H1 (cell line): Measurements from ENCODE around the gene R3HDM2.
"Not testable (repeated sequence)": the region's sequence is repeated elsewhere in the genome, so short reads cannot be mapped to it uniquely, and the experiment has no call there.

Source experiments
- CBX5 ChIP-seq: fragments of 300-800, 300-1000 bp; sonication (generic); IDR thresholded peaks from 2 replicates; pipeline ENCODE4 v1.7.1; 2016; ENCODE audit warnings: antibody characterized with exemption, low read length, low read depth
- CHD1 ChIP-seq: IDR thresholded peaks from 2 replicates; pipeline ENCODE4 v1.6.1; 2012; ENCODE audit warnings: low read depth, low read length, improper control_type of control experiment
- CHD2 ChIP-seq: IDR thresholded peaks from 2 replicates; pipeline ENCODE4 v1.6.1; 2012; ENCODE audit warnings: low read length, improper control_type of control experiment
- CTCF ChIP-seq, 3 experiments: IDR thresholded peaks; 1 replicate in 2 of 3; 2 replicates in 1 of 3; pipeline versions ENCODE4 v1.5.1 to v1.6.1; 2011; ENCODE audit warnings: low read length in 3 of 3, mild to moderate bottlenecking in 3 of 3, inconsistent platforms in 2 of 3, low read depth in 1 of 3, moderate library complexity in 1 of 3; ENCODE audit not compliant: insufficient read depth in 1 of 3; ENCODE audit errors: control extremely low read depth in 1 of 3
- EP300 ChIP-seq, 2 experiments: IDR thresholded peaks; 1 replicate in 1 of 2; 2 replicates in 1 of 2; pipeline ENCODE4 v1.6.1; 2011 to 2012; ENCODE audit warnings: low read depth in 2 of 2, low read length in 2 of 2, mild to moderate bottlenecking in 2 of 2, borderline replicate concordance in 1 of 2, inconsistent platforms in 1 of 2, moderate library complexity in 1 of 2
- EZH2 ChIP-seq: fragments of 200-600 bp; sonication (generic); IDR thresholded peaks from 2 replicates; pipeline ENCODE4 v1.7.1; 2012; ENCODE audit warnings: low read depth, mild to moderate bottlenecking, moderate library complexity, low read length, inconsistent platforms; ENCODE audit not compliant: severe bottlenecking
- MAFK ChIP-seq: IDR thresholded peaks from 2 replicates; pipeline ENCODE4 v1.6.1; 2012; ENCODE audit warnings: low read depth, mild to moderate bottlenecking, improper control_type of control experiment, low read length
- POLR2A ChIP-seq, 2 experiments: IDR thresholded peaks; 1 replicate in 1 of 2; 2 replicates in 1 of 2; pipeline ENCODE4 v1.6.1; 2011; ENCODE audit warnings: low read depth in 2 of 2, low read length in 2 of 2, mild to moderate bottlenecking in 2 of 2; ENCODE audit errors: control extremely low read depth in 1 of 2
- RNF2 ChIP-seq: fragments of 200-900, 300-1000 bp; sonication (generic); IDR thresholded peaks from 2 replicates; pipeline ENCODE4 v1.7.1; 2016; ENCODE audit warnings: borderline replicate concordance, low read depth, mild to moderate bottlenecking, antibody characterized with exemption, low read length; ENCODE audit not compliant: poor library complexity, severe bottlenecking; ENCODE audit errors: missing control alignments
- RXRA ChIP-seq: IDR thresholded peaks from 2 replicates; pipeline ENCODE4 v1.6.1; 2011; ENCODE audit warnings: low read depth, mild to moderate bottlenecking, low read length, moderate library complexity; ENCODE audit not compliant: insufficient read depth
- ZNF274 ChIP-seq: IDR thresholded peaks from 2 replicates; pipeline ENCODE4 v1.7.0; 2012; ENCODE audit warnings: low read length, borderline replicate concordance; ENCODE audit errors: extremely low read depth
- TF ChIP-seq, protein P1 (sequence below): IDR thresholded peaks from 2 replicates; pipeline ENCODE4 v1.6.1; 2012; ENCODE audit warnings: inconsistent platforms
- TF ChIP-seq, protein P2 (sequence below): IDR thresholded peaks from 2 replicates; pipeline ENCODE4 v1.6.1; 2011; ENCODE audit warnings: low read length, improper control_type of control experiment

- TF ChIP-seq CTCF (IDR thresholded peaks at IDR 0.05; ENCODE audit: control extremely low read depth in 1 of 3, insufficient read depth in 1 of 3, low read depth in 1 of 3, low read length in 3 of 3); POLR2A (IDR thresholded peaks at IDR 0.05; ENCODE audit: control extremely low read depth in 1 of 2, low read depth in 2 of 2, low read length in 2 of 2); EZH2; EP300 (IDR thresholded peaks at IDR 0.05; ENCODE audit: borderline replicate concordance in 1 of 2, low read depth in 2 of 2, low read length in 2 of 2); RXRA; CBX5; MAFK; ZNF274; CHD2; RNF2; CHD1: not testable (repeated sequence)
- TF ChIP-seq, protein P1, sequence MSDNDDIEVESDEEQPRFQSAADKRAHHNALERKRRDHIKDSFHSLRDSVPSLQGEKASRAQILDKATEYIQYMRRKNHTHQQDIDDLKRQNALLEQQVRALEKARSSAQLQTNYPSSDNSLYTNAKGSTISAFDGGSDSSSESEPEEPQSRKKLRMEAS, result not testable (repeated sequence)
- TF ChIP-seq, protein P2, sequence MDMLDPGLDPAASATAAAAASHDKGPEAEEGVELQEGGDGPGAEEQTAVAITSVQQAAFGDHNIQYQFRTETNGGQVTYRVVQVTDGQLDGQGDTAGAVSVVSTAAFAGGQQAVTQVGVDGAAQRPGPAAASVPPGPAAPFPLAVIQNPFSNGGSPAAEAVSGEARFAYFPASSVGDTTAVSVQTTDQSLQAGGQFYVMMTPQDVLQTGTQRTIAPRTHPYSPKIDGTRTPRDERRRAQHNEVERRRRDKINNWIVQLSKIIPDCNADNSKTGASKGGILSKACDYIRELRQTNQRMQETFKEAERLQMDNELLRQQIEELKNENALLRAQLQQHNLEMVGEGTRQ, result not testable (repeated sequence)
These were observed 66.7 kb downstream of the R3HDM2 start for GRCh38 chr12:57364156-57364555.
